ENCODE results near the gene RAB11B. TPM values are rescaled to one million over a fixed set of nuclear protein-coding genes. Genes with fewer than 3 reads are reported as not detected.
"Not testable (repeated sequence)": the region's sequence is repeated elsewhere in the genome, so short reads cannot be mapped to it uniquely, and the experiment has no call there.

The RAB11B gene
- polyA plus RNA-seq: 100 to 1,000 TPM in 1 of 3 donors, 10 to 100 TPM in 2; 80.4 to 105 (median 86.1) TPM

DNA sequence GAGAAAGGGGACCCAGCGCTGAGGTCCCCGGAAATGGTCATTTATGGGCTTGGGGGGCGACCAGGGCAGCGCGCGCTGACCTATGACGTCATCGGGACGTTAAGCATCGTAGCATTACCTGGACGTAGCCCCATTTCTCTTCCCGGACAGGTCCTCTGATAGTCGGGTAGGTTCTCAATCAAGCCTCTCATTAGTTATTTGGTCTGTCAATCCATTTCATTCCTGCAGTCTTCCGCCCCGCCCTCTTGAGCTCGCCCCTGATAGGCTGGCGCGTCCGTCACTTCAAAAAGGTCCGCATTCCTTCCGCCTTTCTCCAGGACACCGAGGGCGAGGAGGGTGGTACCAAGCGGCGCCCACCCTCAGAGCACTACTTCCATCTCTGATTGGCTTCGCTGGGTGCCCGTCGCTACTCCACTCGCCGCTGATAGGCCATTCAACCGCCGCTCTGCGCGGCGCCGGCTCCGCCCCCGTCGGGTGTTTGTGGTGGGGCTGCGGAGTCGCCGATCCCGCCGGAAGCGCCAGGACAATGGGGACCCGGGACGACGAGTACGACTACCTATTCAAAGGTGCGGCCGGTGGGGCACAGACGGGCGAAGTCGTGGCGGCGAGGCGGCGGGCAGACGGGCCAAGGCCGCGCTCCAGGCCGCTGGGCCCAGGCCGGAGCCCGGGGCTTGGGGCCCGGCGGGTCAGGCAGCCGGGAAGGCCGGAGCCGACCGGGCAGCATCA lies at the start of gene RAB11B:
Gene RAB11B (plus strand): TSS at position 470 of the 726 bp plus-strand sequence. CDS start 57 bp downstream, at position 527.
- H3K27ac ChIP-seq (ENCODE audit: low read depth, low read length): peak within 1 kb of the TSS; percentile 100
- WGBS, 3 donors: 0% methylated on average over 64 to 70 of the region's 70 CpGs

DNA sequence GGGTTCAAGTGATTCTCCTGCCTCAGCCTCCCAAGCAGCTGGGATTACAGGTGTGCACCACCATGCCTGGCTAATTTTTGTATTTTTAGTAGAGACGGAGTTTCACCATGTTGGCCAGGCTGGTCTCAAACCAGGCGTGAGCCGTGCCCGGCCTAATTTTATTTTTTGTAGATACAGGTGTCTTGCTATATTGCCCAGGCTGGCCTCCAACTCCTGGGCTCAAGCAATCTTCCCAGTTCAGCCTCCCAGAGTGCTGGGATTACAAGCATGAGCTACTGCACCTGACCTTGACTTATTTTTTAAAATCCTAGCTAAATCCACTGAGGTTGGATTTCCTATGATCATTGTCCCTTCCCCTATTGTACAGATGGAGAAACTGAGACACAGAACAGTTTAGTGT lies 48.7 kb upstream of the RAB11B start:
- not testable (repeated sequence) for H3K27ac ChIP-seq (ENCODE audit: low read depth, low read length)
- WGBS, 3 donors: 80 to 97% (median 85%) methylated on average over 4 of the region's 4 CpGs

DNA sequence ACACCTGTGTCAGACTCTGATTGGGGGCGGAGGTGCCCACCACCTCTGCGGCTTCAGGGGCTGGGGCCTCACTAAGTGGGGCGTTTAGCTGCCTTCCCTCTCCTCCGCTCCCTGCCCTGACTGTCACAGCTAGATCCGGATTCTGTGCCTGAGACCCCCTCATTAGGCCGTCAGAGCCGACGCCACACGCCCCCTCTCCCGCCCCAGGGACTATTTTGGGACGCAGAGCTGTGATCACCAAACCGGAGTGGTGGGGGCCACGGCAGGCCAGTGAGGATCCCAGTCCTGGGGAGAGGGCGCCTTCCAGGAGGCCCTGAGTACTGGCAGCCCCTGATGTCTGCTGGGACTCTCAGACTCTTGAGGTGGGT lies 47.9 kb upstream of the RAB11B start:
- 23 to 42% (median 31%) methylated on average over 14 of the region's 14 CpGs for WGBS, 3 donors
- peak overlapping the region; percentile 32 for H3K27ac ChIP-seq (ENCODE audit: low read depth, low read length)

DNA sequence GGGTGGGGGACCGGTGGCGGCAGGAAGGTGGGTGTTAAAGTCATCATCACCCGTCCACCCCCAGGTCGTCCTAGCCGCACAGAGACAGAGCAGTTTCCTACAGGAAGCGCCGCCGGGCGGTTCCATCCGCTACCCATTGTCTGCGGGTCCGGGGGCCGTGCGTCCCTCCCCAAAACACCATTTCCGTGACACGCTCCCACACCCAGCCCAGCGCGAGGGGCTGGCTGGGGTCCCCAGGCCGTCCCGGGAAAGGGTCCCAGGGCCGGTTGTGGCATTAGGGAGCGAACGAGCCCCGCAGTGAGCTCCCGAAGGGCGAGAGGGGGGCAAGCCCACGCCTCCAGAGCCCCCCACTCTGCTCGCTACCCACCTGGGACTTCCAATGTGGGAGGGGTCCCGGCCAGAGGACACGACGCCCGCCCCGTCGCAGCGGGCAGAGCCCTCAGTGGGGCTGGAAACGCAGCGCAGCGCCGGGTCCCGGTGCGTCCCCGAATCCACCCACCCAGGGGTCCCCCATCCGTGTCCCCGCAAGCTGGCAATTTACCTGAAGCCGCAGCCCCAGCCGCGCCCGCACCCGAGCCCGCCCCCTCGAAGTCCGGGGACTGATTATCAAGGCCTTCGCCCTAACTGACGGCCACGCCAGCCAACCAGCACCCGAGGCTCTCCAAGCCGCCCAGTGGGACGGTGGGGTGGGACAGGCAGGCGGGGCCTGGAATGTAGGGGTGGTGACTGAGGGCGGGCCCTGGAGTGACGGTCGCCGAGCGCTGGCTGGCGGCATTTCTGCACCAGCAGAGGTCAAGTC lies 47.3 kb upstream of the RAB11B start, which contains the start of gene KANK3:
Gene KANK3 (minus strand): TSS at position 579 of the 799 bp plus-strand sequence. CDS start 5,434 bp downstream, outside the sequence.
- H3K27ac ChIP-seq (ENCODE audit: low read depth, low read length): peak within 1 kb of the TSS; percentile 32
- WGBS, 3 donors: 3 to 4% (median 3%) methylated on average over 58 to 65 of the region's 65 CpGs

DNA sequence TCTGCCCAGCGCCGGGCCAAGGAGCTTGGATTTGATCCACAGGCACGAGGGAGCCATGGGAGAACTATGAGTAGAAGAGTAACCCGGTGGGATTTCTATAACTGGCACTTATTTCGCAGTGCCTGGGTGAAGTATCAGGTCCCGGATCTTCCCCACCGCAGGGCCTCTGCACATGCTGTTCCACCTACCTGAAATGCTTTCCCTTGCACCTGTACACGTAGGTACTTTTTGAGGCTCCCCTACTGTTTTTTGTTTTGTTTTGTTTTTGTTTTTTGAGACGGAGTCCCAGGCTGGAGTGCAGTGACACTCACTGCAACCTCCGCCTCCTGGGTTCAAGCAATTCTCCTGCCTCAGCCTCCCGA lies 46.7 kb upstream of the RAB11B start:
- WGBS, 3 donors: 29 to 38% (median 35%) methylated on average over 11 of the region's 11 CpGs
- no peak overlapping the region for H3K27ac ChIP-seq (ENCODE audit: low read depth, low read length)

DNA sequence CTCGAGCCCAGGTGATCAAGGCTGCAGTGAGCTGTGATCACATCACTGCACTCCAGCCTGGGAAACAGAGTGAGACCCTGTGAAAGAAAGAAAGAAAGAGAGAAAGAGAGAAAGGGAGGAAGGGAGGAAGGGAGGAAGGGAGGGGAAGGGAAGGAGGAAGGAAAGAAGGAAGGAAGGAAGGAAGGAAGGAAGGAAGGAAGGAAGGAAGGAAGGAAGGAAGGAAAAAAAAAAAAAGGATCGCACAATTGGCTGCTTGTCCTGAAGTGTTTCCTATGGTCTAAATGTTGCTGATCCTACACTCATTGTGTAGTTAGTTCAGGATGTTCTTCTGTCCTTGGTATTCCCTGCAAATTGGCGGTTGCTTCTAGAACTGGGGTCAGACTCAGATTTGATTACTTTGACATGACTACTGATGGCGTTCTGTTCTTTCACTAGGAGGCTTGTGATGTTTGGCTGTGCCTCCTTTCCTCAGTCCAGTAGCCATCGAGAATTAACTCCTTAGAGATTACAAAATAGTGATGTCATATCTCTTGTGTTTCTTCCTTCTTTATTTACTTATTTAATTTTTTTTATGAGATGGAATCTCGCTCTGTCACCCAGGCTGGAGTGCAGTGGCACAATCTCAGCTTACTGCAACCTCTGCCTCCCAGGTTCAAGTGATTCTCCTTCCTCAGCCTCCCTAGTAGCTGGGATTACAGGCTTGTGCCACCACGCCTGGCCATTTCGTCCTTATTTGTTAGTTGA lies 40.4 kb upstream of the RAB11B start:
- 58 to 76% (median 63%) methylated on average over 8 of the region's 8 CpGs for WGBS, 3 donors
- not testable (repeated sequence) for H3K27ac ChIP-seq (ENCODE audit: low read depth, low read length)

DNA sequence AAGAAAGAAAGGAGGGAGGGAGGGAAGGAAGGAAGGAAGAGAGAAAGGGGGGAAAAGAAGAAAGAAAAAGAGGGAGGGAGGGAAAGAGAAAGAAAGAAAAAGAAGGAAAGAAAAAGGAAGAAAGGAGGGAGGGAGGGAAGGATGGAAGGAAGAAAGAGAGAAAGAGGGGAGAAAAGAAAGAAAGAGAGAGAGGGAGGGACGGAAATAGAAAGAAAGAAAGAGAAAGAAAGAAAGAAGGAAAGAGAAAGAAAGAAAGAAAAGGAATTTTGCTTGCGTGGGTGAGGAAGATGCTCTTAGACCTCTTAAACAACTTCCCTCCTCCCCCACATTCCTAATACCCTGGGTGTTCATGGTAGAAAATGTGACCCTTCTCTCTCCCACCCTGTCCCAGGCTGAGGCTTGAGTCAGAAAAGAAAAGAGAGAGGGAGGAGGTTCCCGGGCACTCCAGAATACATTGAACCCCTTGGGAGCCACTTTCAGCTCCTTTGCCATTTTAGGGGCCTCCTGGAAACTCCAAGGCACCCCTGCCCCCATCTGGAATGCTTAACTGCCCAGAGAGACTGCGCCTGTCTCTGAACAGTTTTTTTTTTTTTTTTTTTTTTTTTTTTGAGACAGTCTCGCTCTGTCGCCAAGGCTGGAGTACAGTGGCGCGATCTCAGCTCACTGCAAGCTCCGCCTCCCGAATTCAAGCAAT lies 37.9 kb upstream of the RAB11B start:
- 31 to 43% (median 43%) methylated on average over 10 of the region's 10 CpGs for WGBS, 3 donors
- H3K27ac ChIP-seq (ENCODE audit: low read depth, low read length): no peak overlapping the region

DNA sequence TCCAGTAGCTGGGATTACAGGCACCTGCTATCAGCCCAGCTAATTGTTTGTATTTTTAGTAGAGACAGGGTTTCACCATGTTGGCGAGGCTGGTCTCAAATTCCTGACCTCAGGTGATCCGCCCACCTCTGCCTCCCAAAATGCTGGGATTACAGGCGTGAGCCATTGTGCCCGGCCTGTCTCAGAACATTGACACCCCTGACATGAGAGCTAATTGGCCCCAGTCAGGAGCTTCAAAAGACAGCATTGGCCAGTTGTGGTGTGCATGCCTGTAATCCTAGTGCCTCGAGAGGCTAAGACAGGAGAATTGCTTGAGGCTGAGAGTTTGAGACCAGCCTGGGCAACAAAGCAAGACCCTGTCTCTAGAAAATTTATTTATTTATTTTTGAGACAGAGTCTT lies 37.3 kb upstream of the RAB11B start:
- WGBS, 3 donors: 62 to 71% (median 69%) methylated on average over 5 of the region's 5 CpGs
- H3K27ac ChIP-seq (ENCODE audit: low read depth, low read length): not testable (repeated sequence)

DNA sequence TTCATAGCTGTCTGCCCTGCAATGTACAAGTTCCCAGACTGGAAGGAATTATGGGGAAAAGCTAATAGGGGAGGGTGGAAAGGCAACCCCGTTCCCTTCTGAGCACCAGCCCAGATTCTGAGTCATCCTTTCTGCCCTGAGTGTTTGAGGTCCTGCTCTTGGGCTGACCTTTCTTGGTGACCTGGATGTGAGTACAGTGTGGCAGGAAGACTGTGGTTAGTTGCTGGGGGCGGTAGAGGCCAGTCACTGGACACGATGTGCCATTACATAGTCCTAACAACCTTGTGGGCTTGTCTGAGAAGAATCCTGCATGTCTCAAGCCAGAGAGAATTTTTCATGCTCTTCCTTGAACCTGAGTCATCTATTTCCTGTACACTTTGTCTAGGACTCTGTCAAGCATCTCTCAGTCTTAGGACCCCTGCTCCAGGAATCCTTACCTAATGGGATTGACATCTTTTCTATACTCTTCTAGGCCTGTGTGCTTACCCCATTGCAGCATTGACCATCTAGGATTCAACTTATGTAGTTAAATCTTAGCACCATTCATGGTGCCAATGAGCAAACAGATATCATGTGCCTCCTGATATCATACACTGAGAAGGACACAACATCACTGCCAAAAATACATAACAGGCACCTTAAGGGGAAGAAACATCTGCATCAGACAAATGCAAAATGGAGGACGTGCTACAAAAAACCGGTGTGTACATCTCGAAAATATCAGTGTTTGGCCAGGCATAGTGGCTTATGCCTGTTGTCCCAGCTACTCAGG lies 34.3 kb upstream of the RAB11B start:
- WGBS, 3 donors: 63 to 87% (median 66%) methylated on average over 6 of the region's 6 CpGs
- H3K27ac ChIP-seq (ENCODE audit: low read depth, low read length): no peak overlapping the region

DNA sequence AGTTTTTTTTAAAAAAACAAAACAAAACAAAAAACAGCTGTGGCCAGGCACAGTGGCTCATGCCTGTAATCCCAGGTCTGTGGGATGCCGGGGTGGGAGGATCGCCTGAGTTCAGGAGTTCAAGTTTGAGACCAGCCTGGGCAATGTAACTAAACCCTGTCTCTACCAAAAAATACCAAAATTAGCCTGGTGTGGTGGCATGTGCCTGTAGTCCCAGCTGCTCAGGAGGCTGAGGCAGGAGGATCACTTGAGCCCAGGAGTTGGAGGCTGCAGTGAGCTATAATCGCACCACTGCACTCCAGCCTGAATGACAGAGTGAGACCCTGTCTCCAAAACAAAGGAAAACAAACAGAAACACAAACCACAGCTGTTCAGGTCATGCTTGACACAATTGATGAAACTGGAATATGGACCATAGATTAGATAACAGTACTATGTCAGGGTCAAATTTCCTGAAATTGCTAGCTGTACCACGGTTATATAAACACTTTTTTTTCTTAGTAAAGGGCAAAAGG lies 33.1 kb upstream of the RAB11B start:
- WGBS, 3 donors: 72 to 78% (median 78%) methylated on average over 4 of the region's 4 CpGs
- H3K27ac ChIP-seq (ENCODE audit: low read depth, low read length): no peak overlapping the region

DNA sequence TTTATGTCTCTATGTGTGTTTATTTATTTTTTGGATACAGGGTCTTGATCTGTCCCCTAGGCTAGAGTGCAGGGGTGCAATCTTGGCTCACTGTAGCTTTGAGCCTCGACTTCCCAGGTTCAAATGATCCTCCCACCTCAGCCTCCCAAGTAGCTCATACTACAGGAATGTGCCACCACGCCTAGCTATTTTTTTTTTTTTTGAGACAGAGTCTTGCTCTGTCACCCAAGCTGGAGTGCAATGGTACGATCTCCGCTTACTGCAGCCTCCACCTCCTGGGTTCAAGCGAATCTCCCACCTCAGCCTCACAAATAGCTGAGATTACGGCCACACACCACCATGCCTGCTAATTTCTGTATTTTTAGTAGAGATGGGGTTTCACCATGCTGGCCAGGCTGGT lies 31.2 kb upstream of the RAB11B start:
- WGBS, 3 donors: 89 to 92% (median 91%) methylated on average over 6 of the region's 6 CpGs
- H3K27ac ChIP-seq (ENCODE audit: low read depth, low read length): no peak overlapping the region

DNA sequence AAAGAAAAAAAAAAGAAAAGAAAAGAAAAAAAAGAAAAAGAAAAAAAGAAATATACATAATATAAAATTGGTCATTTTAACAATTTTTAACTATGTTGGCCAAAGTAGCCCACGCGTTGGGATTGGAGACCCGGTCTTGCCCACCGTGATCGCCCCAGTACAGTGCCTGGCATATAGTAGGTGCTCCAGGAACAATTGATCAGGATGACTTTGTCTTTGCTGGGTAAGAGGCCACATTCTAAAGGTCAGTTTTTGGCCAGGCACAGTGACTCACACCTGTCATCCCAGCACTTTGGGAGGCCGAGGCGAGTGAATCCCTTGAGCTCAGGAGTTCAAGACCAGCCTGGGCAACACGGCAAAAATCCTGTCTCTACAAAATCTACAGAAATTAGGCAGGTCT lies 30.0 kb upstream of the RAB11B start:
- H3K27ac ChIP-seq (ENCODE audit: low read depth, low read length): no peak overlapping the region

DNA sequence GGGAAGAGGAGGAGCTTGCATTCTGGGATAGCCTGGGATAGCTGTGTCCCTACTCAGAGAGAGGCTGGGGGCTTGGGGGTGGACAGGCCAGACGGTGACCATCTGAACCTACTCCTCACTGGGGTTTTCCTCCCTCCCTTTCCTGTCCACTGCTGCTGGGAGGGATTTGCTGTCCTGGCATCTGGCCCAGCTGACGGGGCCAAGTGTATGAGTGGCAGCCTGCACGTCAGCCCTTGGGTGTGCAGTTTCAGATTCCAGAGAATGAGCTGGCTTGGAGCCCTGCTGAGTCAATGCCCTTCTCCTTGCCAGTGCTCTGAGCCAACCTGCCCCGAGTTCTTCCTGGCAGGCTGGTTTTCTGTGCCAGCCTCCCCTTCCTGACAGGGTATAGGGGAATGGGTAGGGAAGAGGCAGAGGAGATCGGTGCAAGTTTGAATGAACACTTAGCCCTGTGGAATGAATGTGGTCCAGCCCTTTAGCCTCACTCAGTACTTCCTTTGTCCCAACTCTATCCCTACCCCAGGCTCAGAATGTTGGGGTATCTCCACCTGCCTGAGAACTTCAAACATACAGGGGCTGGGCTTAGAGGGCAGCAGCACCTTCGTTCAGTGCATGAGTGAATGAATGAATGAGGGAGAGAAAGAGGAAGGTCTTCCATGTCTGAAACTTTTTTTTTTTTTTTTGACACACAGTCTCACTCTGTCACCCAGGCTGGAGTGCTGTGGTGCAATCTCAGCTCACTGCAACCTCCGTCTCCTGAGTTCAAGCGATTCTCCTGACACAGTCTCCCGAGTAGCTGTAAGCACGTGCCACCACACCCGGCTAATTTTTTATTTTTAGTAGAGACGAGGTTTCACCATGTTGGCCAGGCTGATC lies 28.0 kb upstream of the RAB11B start:
- peak overlapping the region; percentile 51 for H3K27ac ChIP-seq (ENCODE audit: low read depth, low read length)
- 15 to 27% (median 23%) methylated on average over 12 of the region's 12 CpGs for WGBS, 3 donors

More for the DNA sequence above, 30.0 kb upstream of the RAB11B start:
- 85 to 89% (median 88%) methylated on average over 8 of the region's 8 CpGs for WGBS, 3 donors

DNA sequence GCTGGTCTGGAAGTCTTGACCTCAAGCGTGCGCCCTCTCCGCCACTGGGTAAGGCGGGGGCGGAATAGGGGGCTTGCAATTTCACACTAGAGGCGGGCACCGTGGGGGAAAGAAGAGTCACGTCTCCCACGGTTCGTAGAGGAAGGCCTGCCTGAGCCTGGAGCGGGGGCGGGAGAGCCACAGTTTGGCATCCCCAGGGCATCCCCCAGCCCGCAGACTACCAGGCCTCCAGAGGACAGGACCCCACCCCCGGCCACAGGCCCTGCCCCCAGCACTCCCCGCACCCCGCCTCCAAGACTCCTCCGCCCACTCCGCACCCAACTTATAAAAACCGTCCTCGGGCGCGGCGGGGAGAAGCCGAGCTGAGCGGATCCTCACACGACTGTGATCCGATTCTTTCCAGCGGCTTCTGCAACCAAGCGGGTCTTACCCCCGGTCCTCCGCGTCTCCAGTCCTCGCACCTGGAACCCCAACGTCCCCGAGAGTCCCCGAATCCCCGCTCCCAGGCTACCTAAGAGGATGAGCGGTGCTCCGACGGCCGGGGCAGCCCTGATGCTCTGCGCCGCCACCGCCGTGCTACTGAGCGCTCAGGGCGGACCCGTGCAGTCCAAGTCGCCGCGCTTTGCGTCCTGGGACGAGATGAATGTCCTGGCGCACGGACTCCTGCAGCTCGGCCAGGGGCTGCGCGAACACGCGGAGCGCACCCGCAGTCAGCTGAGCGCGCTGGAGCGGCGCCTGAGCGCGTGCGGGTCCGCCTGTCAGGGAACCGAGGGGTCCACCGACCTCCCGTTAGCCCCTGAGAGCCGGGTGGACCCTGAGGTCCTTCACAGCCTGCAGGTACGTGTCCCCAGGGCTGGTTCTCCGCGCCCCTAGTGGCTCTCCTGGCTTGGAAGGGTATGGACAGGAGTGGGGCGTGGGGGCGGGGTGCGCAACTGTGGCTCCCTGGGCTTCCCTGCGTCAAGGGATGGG lies 26.1 kb upstream of the RAB11B start, which contains the start of gene ANGPTL4:
Gene ANGPTL4 (plus strand): TSS at position 353 of the 969 bp plus-strand sequence. CDS start 167 bp downstream, at position 520.
- H3K27ac ChIP-seq (ENCODE audit: low read depth, low read length): peak within 1 kb of the TSS; percentile 90
- WGBS, 3 donors: 1 to 2% (median 1%) methylated on average over 72 to 81 of the region's 81 CpGs

DNA sequence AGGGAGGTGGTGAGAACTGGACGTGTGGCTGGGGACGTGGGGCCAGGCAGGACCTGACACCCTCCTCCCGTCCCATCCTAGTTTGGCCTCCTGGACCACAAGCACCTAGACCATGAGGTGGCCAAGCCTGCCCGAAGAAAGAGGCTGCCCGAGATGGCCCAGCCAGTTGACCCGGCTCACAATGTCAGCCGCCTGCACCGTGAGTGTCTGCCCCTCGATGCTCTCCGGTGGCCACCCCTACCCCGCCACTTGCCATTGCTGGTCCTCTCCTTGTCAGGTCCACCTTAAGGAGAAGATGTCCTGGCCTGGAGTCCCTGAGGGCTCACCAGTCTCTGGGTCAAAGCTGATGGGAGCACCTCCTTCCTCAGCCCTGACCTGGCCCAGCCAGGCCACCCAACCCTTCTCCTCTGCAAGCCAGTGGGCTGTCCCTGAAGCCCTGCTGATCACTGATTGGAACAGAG lies 24.0 kb upstream of the RAB11B start:
- no peak overlapping the region for H3K27ac ChIP-seq (ENCODE audit: low read depth, low read length)
- WGBS, 3 donors: 80 to 90% (median 83%) methylated on average over 10 to 11 of the region's 11 CpGs
